Measurements from ENCODE around the gene SLC51A. TPM values are rescaled to one million over a fixed set of nuclear protein-coding genes. Genes with fewer than 3 reads are reported as not detected.
A peak's percentile ranks its signal among the peaks of the same experiment; 100 is the strongest.
"Not testable (repeated sequence)": the region's sequence is repeated elsewhere in the genome, so short reads cannot be mapped to it uniquely, and the experiment has no call there.

SLC51A gene
- total and polyA plus RNA-seq, 8 donors: 1.2 to 10.4 (median 7.9) TPM; not detected in 1

DNA sequence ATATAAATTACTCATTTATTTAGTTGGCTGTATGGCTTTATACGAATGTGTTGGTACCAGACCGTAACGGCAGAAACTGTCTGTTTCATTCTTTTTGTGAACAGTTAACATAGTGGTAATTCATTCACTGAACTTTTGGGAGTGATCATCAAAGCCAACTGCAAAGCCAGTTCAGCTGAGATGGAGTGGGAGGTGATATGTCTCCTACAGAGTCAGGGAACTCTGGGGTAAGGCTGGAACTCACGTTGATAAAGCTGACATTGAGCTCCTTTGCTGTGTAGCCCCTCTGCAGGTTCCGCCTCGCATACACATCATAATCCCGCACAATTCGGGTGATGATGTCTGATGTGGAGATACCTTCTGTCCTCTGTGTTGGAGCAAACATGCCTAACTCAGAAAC is 25.4 kb downstream of the SLC51A start:
- peaks cover 0 to 85% of the 10 kb centered on the region in 2 donors for H3K36me3 ChIP-seq
- no peaks in the 10 kb centered on the region for H3K27me3 ChIP-seq
- ATAC-seq: no peak

DNA sequence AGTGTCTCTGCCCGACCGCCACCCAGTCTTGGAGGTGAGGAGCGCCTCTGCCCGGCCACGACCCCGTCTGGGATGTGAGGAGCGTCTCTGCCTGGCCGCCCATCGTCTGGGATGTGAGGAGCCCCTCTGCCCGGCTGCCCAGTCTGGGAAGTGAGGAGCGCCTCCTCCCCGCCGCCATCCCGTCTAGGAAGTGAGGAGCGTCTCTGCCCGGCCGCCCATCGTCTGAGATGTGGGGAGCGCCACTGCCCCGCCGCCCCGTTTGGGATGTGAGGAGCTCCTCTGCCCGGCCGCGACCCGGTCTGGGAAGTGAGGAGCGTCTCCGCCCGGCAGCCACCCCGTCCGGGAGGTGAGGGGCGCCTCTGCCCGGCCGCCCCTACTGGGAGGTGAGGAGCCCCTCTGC is 27.8 kb downstream of the SLC51A start:
- H3K36me3 ChIP-seq: peaks cover 0 to 83% of the 10 kb centered on the region in 2 donors
- H3K4me3 ChIP-seq, DNase-seq: not testable (repeated sequence)

More for the DNA sequence above, 25.4 kb downstream of the SLC51A start:
- intact Hi-C loops (cut with DNase I): no loop called here
- TF ChIP-seq, protein P1, sequence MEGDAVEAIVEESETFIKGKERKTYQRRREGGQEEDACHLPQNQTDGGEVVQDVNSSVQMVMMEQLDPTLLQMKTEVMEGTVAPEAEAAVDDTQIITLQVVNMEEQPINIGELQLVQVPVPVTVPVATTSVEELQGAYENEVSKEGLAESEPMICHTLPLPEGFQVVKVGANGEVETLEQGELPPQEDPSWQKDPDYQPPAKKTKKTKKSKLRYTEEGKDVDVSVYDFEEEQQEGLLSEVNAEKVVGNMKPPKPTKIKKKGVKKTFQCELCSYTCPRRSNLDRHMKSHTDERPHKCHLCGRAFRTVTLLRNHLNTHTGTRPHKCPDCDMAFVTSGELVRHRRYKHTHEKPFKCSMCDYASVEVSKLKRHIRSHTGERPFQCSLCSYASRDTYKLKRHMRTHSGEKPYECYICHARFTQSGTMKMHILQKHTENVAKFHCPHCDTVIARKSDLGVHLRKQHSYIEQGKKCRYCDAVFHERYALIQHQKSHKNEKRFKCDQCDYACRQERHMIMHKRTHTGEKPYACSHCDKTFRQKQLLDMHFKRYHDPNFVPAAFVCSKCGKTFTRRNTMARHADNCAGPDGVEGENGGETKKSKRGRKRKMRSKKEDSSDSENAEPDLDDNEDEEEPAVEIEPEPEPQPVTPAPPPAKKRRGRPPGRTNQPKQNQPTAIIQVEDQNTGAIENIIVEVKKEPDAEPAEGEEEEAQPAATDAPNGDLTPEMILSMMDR (IDR thresholded peaks at IDR 0.05): no peak
- DNase-seq: no peak
- Histone ChIP-seq H3K27ac (no peak overlapping the region), H3K4me3 (no peak overlapping the region), H3K4me1 (no peaks in the 10 kb centered on the region), H3K9me3 (no peaks in the 10 kb centered on the region)

DNA sequence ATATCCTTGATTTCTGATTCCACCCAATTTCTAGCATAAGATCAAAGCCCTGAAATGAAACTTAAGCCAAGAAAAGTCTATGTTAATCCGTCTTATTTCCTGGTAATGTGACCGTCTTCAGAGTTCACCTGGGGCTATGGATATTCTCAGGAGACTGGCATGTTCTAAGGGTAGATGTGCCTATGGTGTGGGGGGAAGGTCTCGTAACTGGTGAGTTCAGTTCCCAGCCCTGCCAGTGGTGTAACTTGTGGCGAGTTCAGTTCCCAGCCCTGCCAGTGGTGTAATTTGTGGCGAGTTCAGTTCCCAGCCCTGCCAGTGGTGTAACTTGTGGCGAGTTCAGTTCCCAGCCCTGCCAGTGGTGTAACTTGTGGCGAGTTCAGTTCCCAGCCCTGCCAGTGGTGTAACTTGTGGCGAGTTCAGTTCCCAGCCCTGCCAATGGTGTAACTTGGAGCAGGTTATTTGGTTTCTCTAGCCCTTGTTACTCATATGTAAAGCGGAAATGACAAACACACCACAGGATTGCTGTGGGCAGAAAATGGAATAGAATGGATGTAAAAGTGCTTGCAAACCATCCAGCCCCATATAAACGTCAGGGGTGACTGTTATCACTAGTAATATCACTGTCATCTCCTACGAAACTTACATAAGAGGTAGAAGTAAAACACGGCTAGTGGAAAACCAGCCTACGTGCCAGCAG is 30.4 kb downstream of the SLC51A start:
- Histone ChIP-seq H3K4me3 (no peak overlapping the region), H3K36me3 (peaks cover 0 to 57% of the 10 kb centered on the region in 2 donors), H3K9me3 (no peaks in the 10 kb centered on the region), H3K27me3 (no peaks in the 10 kb centered on the region), H3K4me1 (peaks cover 0 to 5% of the 10 kb centered on the region in 2 donors), H3K27ac (peak overlapping the region in 1 of 2 donors; percentile 68)
- ATAC-seq (no peak), DNase-seq (no peak)
- intact Hi-C loops (cut with DNase I): no loop called here
- TF ChIP-seq, protein P1 (IDR thresholded peaks at IDR 0.05): no peak

More for the DNA sequence above, 27.8 kb downstream of the SLC51A start:
- intact Hi-C loops (cut with DNase I); H3K27ac ChIP-seq; H3K4me1 ChIP-seq; H3K9me3 ChIP-seq; H3K27me3 ChIP-seq; ATAC-seq: not testable (repeated sequence)

DNA sequence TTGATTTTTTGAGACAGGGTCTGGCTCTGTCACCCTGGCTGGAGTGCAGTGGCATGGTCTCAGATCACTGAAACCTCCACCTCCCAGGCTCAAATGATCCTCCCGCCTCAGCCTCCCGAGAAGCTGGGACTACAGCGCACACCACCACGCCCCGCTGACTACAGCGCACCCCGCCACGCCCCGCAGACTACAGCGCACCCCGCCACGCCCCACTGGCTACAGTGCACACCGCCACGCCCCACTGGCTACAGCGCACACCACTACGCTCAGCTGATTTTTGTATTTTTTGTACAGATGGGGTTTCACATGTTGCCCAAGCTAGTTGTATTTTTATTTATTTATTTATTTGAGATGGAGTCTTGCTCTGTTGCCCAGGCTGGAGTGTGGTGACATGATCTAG is 35.6 kb downstream of the SLC51A start:
- peaks cover 0 to 50% of the 10 kb centered on the region in 2 donors for H3K36me3 ChIP-seq
- intact Hi-C loops (cut with DNase I): loop anchor here in 1 of 2 donors (10.0 kb wide), 1 partner anchor 273 kb away; no protein-coding TSS in a partner anchor
- H3K4me3 ChIP-seq: no peak overlapping the region
- TF ChIP-seq, protein P1 (IDR thresholded peaks at IDR 0.05): no peak
- DNase-seq (no peak), ATAC-seq (no peak)
- H3K27ac ChIP-seq: no peak overlapping the region
- no peaks in the 10 kb centered on the region for H3K27me3 ChIP-seq
- no peaks in the 10 kb centered on the region for H3K9me3 ChIP-seq
- peaks cover 0 to 5% of the 10 kb centered on the region in 2 donors for H3K4me1 ChIP-seq

DNA sequence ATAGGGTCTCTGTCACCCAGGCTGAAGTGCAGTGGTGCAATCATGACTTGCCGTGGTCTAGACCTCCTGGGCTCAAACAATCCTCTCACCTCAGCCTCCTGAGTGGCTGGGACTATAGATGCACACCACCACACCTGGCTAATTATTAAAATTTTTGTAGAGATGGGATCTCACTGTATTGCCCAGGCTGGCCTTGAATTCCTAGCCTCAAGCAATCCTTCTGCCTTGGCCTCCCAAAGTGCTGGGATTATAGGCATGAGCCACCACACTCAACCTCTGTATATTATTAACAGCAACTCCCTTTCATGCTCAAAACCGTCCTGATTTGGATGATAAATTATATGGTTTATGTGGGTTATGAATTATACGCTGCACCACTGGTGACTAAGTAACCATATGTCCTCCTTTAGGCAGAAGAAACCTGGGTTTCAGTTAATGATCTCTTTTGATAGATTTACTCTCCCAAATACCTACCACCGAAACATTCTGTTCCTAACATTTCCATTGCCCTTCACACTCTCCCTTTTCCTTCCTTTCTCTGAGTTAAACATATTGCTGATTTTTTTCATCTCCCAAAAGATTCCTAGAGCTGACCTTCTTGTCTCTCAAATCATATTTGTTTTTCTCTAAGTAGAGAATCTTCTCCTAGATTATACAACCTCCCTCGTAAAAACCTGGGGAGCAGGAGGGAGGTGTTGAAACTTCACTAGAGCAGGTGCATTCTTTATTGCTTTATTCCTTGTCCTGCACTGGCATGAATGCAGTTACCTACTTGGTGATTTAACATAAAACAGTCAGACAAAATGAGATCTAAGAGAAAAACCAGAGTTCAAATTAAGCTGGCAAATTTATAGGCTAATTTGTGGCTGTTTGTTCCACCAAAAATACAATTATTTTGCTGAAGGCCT is 38.3 kb downstream of the SLC51A start:
- TF ChIP-seq, protein P1 (IDR thresholded peaks at IDR 0.05): no peak
- H3K27ac ChIP-seq: no peak overlapping the region
- no peak for DNase-seq
- H3K36me3 ChIP-seq: peaks cover 0 to 54% of the 10 kb centered on the region in 2 donors
- no peaks in the 10 kb centered on the region for H3K9me3 ChIP-seq
- no peaks in the 10 kb centered on the region for H3K27me3 ChIP-seq
- intact Hi-C loops (cut with DNase I): loop anchor here in 1 of 2 donors (10.0 kb wide), 1 partner anchor 270 kb away; no protein-coding TSS in a partner anchor
- no peak for ATAC-seq
- H3K4me3 ChIP-seq: no peak overlapping the region
- H3K4me1 ChIP-seq: no peaks in the 10 kb centered on the region

All from left lung (tissue), 10 donors.